GM19397 (cell line): ENCODE data around the gene UCK1.

ENCODE experiments used
- ATAC-seq: cut with Tn5 transposase; IDR thresholded peaks from one replicate; pipeline ENCODE4 v1.9.1; 2021; ENCODE audit warnings: mild to moderate bottlenecking, moderate library complexity; ENCODE audit not compliant: unreplicated experiment

Gene UCK1

GRCh38 chr9:131500377-131500776 is 30.7 kb downstream of the UCK1 start:
- ATAC-seq, result no peak

GRCh38 chr9:131499254-131499767 is 31.8 kb downstream of the UCK1 start:
- no peak for ATAC-seq

GRCh38 chr9:131496844-131497405 is 34.1 kb downstream of the UCK1 start:
- ATAC-seq, result no peak

- no peak for ATAC-seq
These were observed 35.3 kb downstream of the UCK1 start for GRCh38 chr9:131495785-131496184.

GRCh38 chr9:131494296-131494870 is 36.7 kb downstream of the UCK1 start:
- no peak for ATAC-seq

GRCh38 chr9:131492070-131492469 is 39.0 kb downstream of the UCK1 start:
- ATAC-seq, result no peak

GRCh38 chr9:131491001-131491710 is 39.9 kb downstream of the UCK1 start:
- ATAC-seq, result no peak

GRCh38 chr9:131490514-131490913 is 40.5 kb downstream of the UCK1 start:
- ATAC-seq, result no peak

GRCh38 chr9:131487621-131488031 is 43.4 kb downstream of the UCK1 start:
- ATAC-seq, result no peak

- no peak for ATAC-seq
These were observed 44.1 kb downstream of the UCK1 start for GRCh38 chr9:131487001-131487400.

- no peak for ATAC-seq
These were observed 45.2 kb downstream of the UCK1 start for GRCh38 chr9:131485728-131486422.

- ATAC-seq, result no peak
These were observed 45.9 kb downstream of the UCK1 start for GRCh38 chr9:131485206-131485605.

- no peak for ATAC-seq
These were observed 46.4 kb downstream of the UCK1 start for GRCh38 chr9:131484560-131485185.

GRCh38 chr9:131484051-131484445 is 47.0 kb downstream of the UCK1 start:
- no peak for ATAC-seq

- no peak for ATAC-seq
These were observed 47.6 kb downstream of the UCK1 start for GRCh38 chr9:131483319-131484050.

- no peak for ATAC-seq
These were observed 48.6 kb downstream of the UCK1 start for GRCh38 chr9:131482343-131483006.

GRCh38 chr9:131481441-131482342 is 49.4 kb downstream of the UCK1 start:
- ATAC-seq, result no peak

- no peak for ATAC-seq
These were observed 50.8 kb downstream of the UCK1 start for GRCh38 chr9:131480258-131480657.

- no peak for ATAC-seq
These were observed 52.2 kb downstream of the UCK1 start for GRCh38 chr9:131478911-131479310.
